ENCODE results near the gene CEP83. TPM values are rescaled to one million over a fixed set of nuclear protein-coding genes. Genes with fewer than 3 reads are reported as not detected.

CEP83 gene
- total and polyA plus RNA-seq, 5 donors = 14.4 to 45.7 (median 26.5) TPM

GRCh38 chr12:94286583-94287244 lies 173.0 kb downstream of the CEP83 start:
- 74% methylated on average over 4 of the region's 4 CpGs for WGBS
- DNase-seq = no peak
- Histone ChIP-seq H3K4me1 (ENCODE audit: control insufficient read depth, insufficient read depth, low read length) (peaks cover 17% of the 10 kb centered on the region), H3K4me3 (ENCODE audit: low read length) (no peak overlapping the region), H3K27me3 (ENCODE audit: control insufficient read depth, insufficient read depth) (no peaks in the 10 kb centered on the region), H3K9me3 (ENCODE audit: control insufficient read depth, low read length) (no peaks in the 10 kb centered on the region), H3K27ac (ENCODE audit: low read length) (no peak overlapping the region)
- intact Hi-C loops (cut with DNase I) = no loop called here
- no peak for ATAC-seq

- Histone ChIP-seq H3K27me3 (ENCODE audit: control insufficient read depth, insufficient read depth) (no peaks in the 10 kb centered on the region), H3K9me3 (ENCODE audit: control insufficient read depth, low read length) (no peaks in the 10 kb centered on the region), H3K4me3 (ENCODE audit: low read length) (no peak overlapping the region), H3K27ac (ENCODE audit: low read length) (no peak overlapping the region), H3K4me1 (ENCODE audit: control insufficient read depth, insufficient read depth, low read length) (peaks cover 17% of the 10 kb centered on the region)
- no peak for DNase-seq
- intact Hi-C loops (cut with DNase I) = no loop called here
- 92% methylated on average over 8 of the region's 8 CpGs for WGBS
- no peak for ATAC-seq
These were observed 173.6 kb downstream of the CEP83 start for GRCh38 chr12:94285943-94286582.

- Histone ChIP-seq H3K4me1 (ENCODE audit: control insufficient read depth, insufficient read depth, low read length) (peaks cover 12% of the 10 kb centered on the region), H3K4me3 (ENCODE audit: low read length) (no peak overlapping the region), H3K9me3 (ENCODE audit: control insufficient read depth, low read length) (no peaks in the 10 kb centered on the region), H3K27me3 (ENCODE audit: control insufficient read depth, insufficient read depth) (no peaks in the 10 kb centered on the region), H3K27ac (ENCODE audit: low read length) (no peak overlapping the region)
- intact Hi-C loops (cut with DNase I) = no loop called here
- DNase-seq (no peak), ATAC-seq (no peak)
- 87% methylated on average over 2 of the region's 2 CpGs for WGBS
These were observed 174.8 kb downstream of the CEP83 start for GRCh38 chr12:94284859-94285258.

- Histone ChIP-seq H3K27me3 (ENCODE audit: control insufficient read depth, insufficient read depth) (no peaks in the 10 kb centered on the region), H3K9me3 (ENCODE audit: control insufficient read depth, low read length) (no peaks in the 10 kb centered on the region), H3K4me3 (ENCODE audit: low read length) (no peak overlapping the region), H3K4me1 (ENCODE audit: control insufficient read depth, insufficient read depth, low read length) (peaks cover 5% of the 10 kb centered on the region), H3K27ac (ENCODE audit: low read length) (no peak overlapping the region)
- intact Hi-C loops (cut with DNase I) = no loop called here
- no peak for ATAC-seq
- no peak for DNase-seq
- WGBS = 96% methylated on average over 1 of the region's 1 CpG
These were observed 175.6 kb downstream of the CEP83 start for GRCh38 chr12:94284046-94284445.

GRCh38 chr12:94282675-94283074 lies 177.0 kb downstream of the CEP83 start:
- WGBS = 52% methylated on average over 7 of the region's 7 CpGs
- intact Hi-C loops (cut with DNase I) = no loop called here
- peak overlapping the region; percentile 30 for H3K27ac ChIP-seq (ENCODE audit: low read length)

GRCh38 chr12:94280063-94280462 lies 179.6 kb downstream of the CEP83 start:
- Histone ChIP-seq H3K4me3 (ENCODE audit: low read length) (no peak overlapping the region), H3K27ac (ENCODE audit: low read length) (no peak overlapping the region), H3K4me1 (ENCODE audit: control insufficient read depth, insufficient read depth, low read length) (peaks cover 3% of the 10 kb centered on the region), H3K27me3 (ENCODE audit: control insufficient read depth, insufficient read depth) (no peaks in the 10 kb centered on the region), H3K9me3 (ENCODE audit: control insufficient read depth, low read length) (no peaks in the 10 kb centered on the region)
- 84% methylated on average over 7 of the region's 7 CpGs for WGBS
- intact Hi-C loops (cut with DNase I) = no loop called here
- ATAC-seq = no peak
- no peak for DNase-seq

More at GRCh38 chr12:94282675-94283074, 177.0 kb downstream of the CEP83 start:
- Histone ChIP-seq H3K4me3 (ENCODE audit: low read length) (no peak overlapping the region), H3K4me1 (ENCODE audit: control insufficient read depth, insufficient read depth, low read length) (peaks cover 3% of the 10 kb centered on the region), H3K27me3 (ENCODE audit: control insufficient read depth, insufficient read depth) (no peaks in the 10 kb centered on the region), H3K9me3 (ENCODE audit: control insufficient read depth, low read length) (no peaks in the 10 kb centered on the region)
- DNase-seq (peak in 1 of 3 donors; percentile 47), ATAC-seq (peak in 1 of 2 donors; percentile 51)

GRCh38 chr12:94277426-94278000 lies 182.2 kb downstream of the CEP83 start:
- DNase-seq (no peak), ATAC-seq (peak in 1 of 2 donors; percentile 16)
- no peak overlapping the region for H3K4me3 ChIP-seq (ENCODE audit: low read length)
- intact Hi-C loops (cut with DNase I) = no loop called here
- no peaks in the 10 kb centered on the region for H3K9me3 ChIP-seq (ENCODE audit: control insufficient read depth, low read length)
- H3K27ac ChIP-seq (ENCODE audit: low read length) = no peak overlapping the region
- H3K27me3 ChIP-seq (ENCODE audit: control insufficient read depth, insufficient read depth) = no peaks in the 10 kb centered on the region
- WGBS = 71% methylated on average over 9 of the region's 9 CpGs
- H3K4me1 ChIP-seq (ENCODE audit: control insufficient read depth, insufficient read depth, low read length) = peaks cover 3% of the 10 kb centered on the region

GRCh38 chr12:94276725-94277124 lies 182.9 kb downstream of the CEP83 start:
- Histone ChIP-seq H3K27ac (ENCODE audit: low read length) (no peak overlapping the region), H3K4me1 (ENCODE audit: control insufficient read depth, insufficient read depth, low read length) (no peaks in the 10 kb centered on the region), H3K27me3 (ENCODE audit: control insufficient read depth, insufficient read depth) (no peaks in the 10 kb centered on the region), H3K4me3 (ENCODE audit: low read length) (no peak overlapping the region), H3K9me3 (ENCODE audit: control insufficient read depth, low read length) (no peaks in the 10 kb centered on the region)
- WGBS = 95% methylated on average over 6 of the region's 6 CpGs
- intact Hi-C loops (cut with DNase I) = no loop called here
- ATAC-seq (no peak), DNase-seq (no peak)

- no peak for ATAC-seq
- H3K4me1 ChIP-seq (ENCODE audit: control insufficient read depth, insufficient read depth, low read length) = no peaks in the 10 kb centered on the region
- intact Hi-C loops (cut with DNase I) = no loop called here
- no peaks in the 10 kb centered on the region for H3K9me3 ChIP-seq (ENCODE audit: control insufficient read depth, low read length)
- H3K27ac ChIP-seq (ENCODE audit: low read length) = no peak overlapping the region
- H3K4me3 ChIP-seq (ENCODE audit: low read length) = no peak overlapping the region
- H3K27me3 ChIP-seq (ENCODE audit: control insufficient read depth, insufficient read depth) = no peaks in the 10 kb centered on the region
- WGBS = 95% methylated on average over 3 of the region's 3 CpGs
- DNase-seq = no peak
These were observed 186.4 kb downstream of the CEP83 start for GRCh38 chr12:94273272-94273671.

- no peak for ATAC-seq
- Histone ChIP-seq H3K27ac (ENCODE audit: low read length) (no peak overlapping the region), H3K9me3 (ENCODE audit: control insufficient read depth, low read length) (no peaks in the 10 kb centered on the region), H3K4me3 (ENCODE audit: low read length) (no peak overlapping the region), H3K27me3 (ENCODE audit: control insufficient read depth, insufficient read depth) (no peaks in the 10 kb centered on the region), H3K4me1 (ENCODE audit: control insufficient read depth, insufficient read depth, low read length) (no peaks in the 10 kb centered on the region)
- intact Hi-C loops (cut with DNase I) = no loop called here
- 92% methylated on average over 5 of the region's 5 CpGs for WGBS
- DNase-seq = no peak
These were observed 187.4 kb downstream of the CEP83 start for GRCh38 chr12:94272280-94272679.

GRCh38 chr12:94271351-94271750 lies 188.3 kb downstream of the CEP83 start:
- Histone ChIP-seq H3K4me1 (ENCODE audit: control insufficient read depth, insufficient read depth, low read length) (no peaks in the 10 kb centered on the region), H3K4me3 (ENCODE audit: low read length) (no peak overlapping the region), H3K27me3 (ENCODE audit: control insufficient read depth, insufficient read depth) (no peaks in the 10 kb centered on the region), H3K27ac (ENCODE audit: low read length) (no peak overlapping the region), H3K9me3 (ENCODE audit: control insufficient read depth, low read length) (no peaks in the 10 kb centered on the region)
- no peak for ATAC-seq
- WGBS = 75% methylated on average over 6 of the region's 6 CpGs
- DNase-seq = no peak
- intact Hi-C loops (cut with DNase I) = no loop called here

Data from right cardiac atrium (tissue), 5 donors.